ENCODE data around the gene FAM174B. TPM values are rescaled to one million over a fixed set of nuclear protein-coding genes. Genes with fewer than 3 reads are reported as not detected.
"Not testable (repeated sequence)": the region's sequence is repeated elsewhere in the genome, so short reads cannot be mapped to it uniquely, and the experiment has no call there.

FAM174B gene
- total RNA-seq, 2 donors from 2014 or later: 32.0 to 183 TPM

- peaks cover 2% of the 10 kb centered on the region for H3K4me1 ChIP-seq (replicated peaks)
- no peaks in the 10 kb centered on the region for H3K9me3 ChIP-seq
- H3K27ac ChIP-seq: no peak overlapping the region
- no peak for DNase-seq (ENCODE audit: low spot score)
- TF ChIP-seq POLR2AphosphoS5 (IDR thresholded peaks at IDR 0.05) (no peak), POLR2A (IDR thresholded peaks at IDR 0.05) (no peak), CTCF (IDR thresholded peaks at IDR 0.05) (no peak)
- no peak overlapping the region for H3K4me3 ChIP-seq
- intact Hi-C loops (cut with DNase I): no loop called here
- no peaks in the 10 kb centered on the region for H3K36me3 ChIP-seq
- WGBS: 81% methylated on average over 20 of the region's 20 CpGs
- H3K27me3 ChIP-seq (replicated peaks; ENCODE audit: insufficient read depth): no peaks in the 10 kb centered on the region
These were observed 46.5 kb downstream of the FAM174B start for GRCh38 chr15:92608866-92609700.

- H3K9me3 ChIP-seq; DNase-seq (ENCODE audit: low spot score); H3K27me3 ChIP-seq (replicated peaks; ENCODE audit: insufficient read depth); H3K27ac ChIP-seq; H3K4me3 ChIP-seq; H3K4me1 ChIP-seq (replicated peaks); H3K36me3 ChIP-seq; intact Hi-C loops (cut with DNase I): not testable (repeated sequence)
- WGBS: 82% methylated on average over 10 of the region's 15 CpGs
These were observed 48.8 kb downstream of the FAM174B start for GRCh38 chr15:92606836-92607150.

- no peaks in the 10 kb centered on the region for H3K36me3 ChIP-seq
- no peaks in the 10 kb centered on the region for H3K27me3 ChIP-seq (replicated peaks; ENCODE audit: insufficient read depth)
- no peaks in the 10 kb centered on the region for H3K9me3 ChIP-seq
- TF ChIP-seq POLR2AphosphoS5 (IDR thresholded peaks at IDR 0.05): no peak
- TF ChIP-seq CTCF (IDR thresholded peaks at IDR 0.05): no peak
- TF ChIP-seq POLR2A (IDR thresholded peaks at IDR 0.05): no peak
- H3K4me1 ChIP-seq (replicated peaks): peaks cover 5% of the 10 kb centered on the region
- no peak for DNase-seq (ENCODE audit: low spot score)
- H3K27ac ChIP-seq: no peak overlapping the region
- intact Hi-C loops (cut with DNase I): no loop called here
- WGBS: 93% methylated on average over 9 of the region's 9 CpGs
- no peak overlapping the region for H3K4me3 ChIP-seq
These were observed 49.3 kb downstream of the FAM174B start for GRCh38 chr15:92606126-92606835.

GRCh38 chr15:92605225-92605944 is 50.2 kb downstream of the FAM174B start:
- Histone ChIP-seq H3K27ac (no peak overlapping the region), H3K27me3 (replicated peaks; ENCODE audit: insufficient read depth) (no peaks in the 10 kb centered on the region), H3K4me1 (replicated peaks) (peaks cover 5% of the 10 kb centered on the region), H3K36me3 (no peaks in the 10 kb centered on the region), H3K9me3 (no peaks in the 10 kb centered on the region), H3K4me3 (no peak overlapping the region)
- WGBS: 83% methylated on average over 14 of the region's 14 CpGs
- TF ChIP-seq POLR2AphosphoS5 (IDR thresholded peaks at IDR 0.05): no peak
- no peak for TF ChIP-seq POLR2A (IDR thresholded peaks at IDR 0.05)
- TF ChIP-seq CTCF (IDR thresholded peaks at IDR 0.05): no peak
- intact Hi-C loops (cut with DNase I): no loop called here
- DNase-seq (ENCODE audit: low spot score): no peak

DNA sequence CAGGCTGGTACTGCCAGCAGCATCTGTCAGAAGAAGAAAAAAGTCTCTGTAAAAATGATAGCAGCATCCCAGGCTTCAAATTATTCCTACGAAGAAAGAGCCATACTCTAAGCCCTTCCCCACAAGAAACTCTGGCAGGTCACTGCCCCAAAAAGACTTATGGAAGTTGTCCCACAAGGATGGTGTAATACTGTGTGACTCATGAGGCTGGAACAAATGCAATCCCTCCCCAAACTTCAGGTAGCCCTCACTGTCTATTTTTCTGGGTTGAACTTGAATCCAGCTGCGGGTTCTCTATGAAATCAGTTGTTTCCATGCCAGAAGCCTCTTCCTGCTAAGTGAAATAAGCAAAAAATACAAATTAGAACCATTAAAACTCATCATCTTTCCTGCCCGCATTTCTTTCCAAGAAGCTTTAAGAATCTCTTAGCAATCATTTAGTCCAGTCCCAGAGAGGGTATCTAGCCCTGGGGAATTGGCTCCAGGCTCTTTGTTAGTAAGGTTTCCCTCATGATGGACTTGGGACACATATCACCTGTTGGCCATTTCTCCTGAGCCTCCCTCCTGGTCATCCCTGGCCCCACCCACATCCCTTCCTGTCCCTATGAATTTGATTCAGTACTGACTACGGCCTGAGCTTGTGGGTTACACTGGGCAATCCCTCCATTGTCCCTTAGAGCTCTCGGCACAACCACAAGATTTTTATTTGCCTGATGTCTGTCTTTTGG is 51.7 kb downstream of the FAM174B start:
- no peaks in the 10 kb centered on the region for H3K27me3 ChIP-seq (replicated peaks; ENCODE audit: insufficient read depth)
- intact Hi-C loops (cut with DNase I): no loop called here
- DNase-seq (ENCODE audit: low spot score): no peak
- H3K4me3 ChIP-seq: no peak overlapping the region
- no peaks in the 10 kb centered on the region for H3K36me3 ChIP-seq
- WGBS: 76% methylated on average over 5 of the region's 5 CpGs
- TF ChIP-seq POLR2A (IDR thresholded peaks at IDR 0.05) (no peak), POLR2AphosphoS5 (IDR thresholded peaks at IDR 0.05) (no peak), CTCF (IDR thresholded peaks at IDR 0.05) (no peak)
- H3K4me1 ChIP-seq (replicated peaks): peaks cover 5% of the 10 kb centered on the region
- H3K9me3 ChIP-seq: no peaks in the 10 kb centered on the region
- no peak overlapping the region for H3K27ac ChIP-seq

Measured in prostate gland (tissue), 2 donors.